Stimulated activated CD8-positive, alpha-beta memory T cell treated with anti-CD3 and anti-CD28 coated beads, Interleukin-7, amount 100 ng/mL, for 24 hours (primary cell): Measurements from ENCODE around the gene HEY2.
"Not testable (repeated sequence)": the region's sequence is repeated elsewhere in the genome, so short reads cannot be mapped to it uniquely, and the experiment has no call there.

Experiments used
- DNase-seq: peaks from one replicate; pipeline ENCODE4 v3.0.0-alpha.2; 2020; ENCODE audit warnings: low read depth

HEY2 gene

GRCh38 chr6:125749173-125749864, at the start of gene HEY2:
TSS of gene HEY2 (plus strand) at chr6:125749632. CDS start at chr6:125749777, 145 bp downstream.
- DNase-seq, result peak; percentile 54

- no peak for DNase-seq
These were observed 48.7 kb upstream of the HEY2 start for GRCh38 chr6:125700581-125701353.

- DNase-seq, result no peak
These were observed 48.1 kb upstream of the HEY2 start for GRCh38 chr6:125701354-125701668.

- DNase-seq, result not testable (repeated sequence)
These were observed 45.5 kb upstream of the HEY2 start for GRCh38 chr6:125703882-125704281.

- no peak for DNase-seq
These were observed 41.7 kb upstream of the HEY2 start for GRCh38 chr6:125707615-125708243.

- DNase-seq, result no peak
These were observed 38.3 kb upstream of the HEY2 start for GRCh38 chr6:125711013-125711675.

- no peak for DNase-seq
These were observed 34.9 kb upstream of the HEY2 start for GRCh38 chr6:125714441-125715090.

GRCh38 chr6:125717120-125717731, 32.2 kb upstream of the HEY2 start:
- no peak for DNase-seq

GRCh38 chr6:125718109-125718508, 31.3 kb upstream of the HEY2 start:
- no peak for DNase-seq

- DNase-seq, result no peak
These were observed 26.5 kb upstream of the HEY2 start for GRCh38 chr6:125722886-125723285.

GRCh38 chr6:125727216-125727615, 22.2 kb upstream of the HEY2 start:
- DNase-seq, result no peak

GRCh38 chr6:125728739-125729138, 20.7 kb upstream of the HEY2 start:
- DNase-seq, result no peak

- no peak for DNase-seq
These were observed 19.4 kb upstream of the HEY2 start for GRCh38 chr6:125729983-125730382.

- no peak for DNase-seq
These were observed 17.0 kb upstream of the HEY2 start for GRCh38 chr6:125732398-125732797.

- no peak for DNase-seq
These were observed 15.7 kb upstream of the HEY2 start for GRCh38 chr6:125733516-125734300.

GRCh38 chr6:125738276-125738675, 11.2 kb upstream of the HEY2 start:
- no peak for DNase-seq

- no peak for DNase-seq
These were observed 10.1 kb upstream of the HEY2 start for GRCh38 chr6:125739364-125739763.

- DNase-seq, result no peak
These were observed 8.1 kb upstream of the HEY2 start for GRCh38 chr6:125741336-125741735.

- DNase-seq, result no peak
These were observed 7.4 kb upstream of the HEY2 start for GRCh38 chr6:125742024-125742423.

- no peak for DNase-seq
These were observed 6.8 kb upstream of the HEY2 start for GRCh38 chr6:125742464-125743120.
